Suprapubic skin (tissue), 4 donors: Measurements from ENCODE around the gene PMEL. TPM values are rescaled to one million over a fixed set of nuclear protein-coding genes. Genes with fewer than 3 reads are reported as not detected.

ENCODE experiments used
- DNase-seq, 2 donors: peaks; one replicate each; pipeline ENCODE4 v3.0.0-alpha.2; 2019; ENCODE audit warnings: low spot score in 2 of 2
- H3K27ac ChIP-seq: fragments of 200-600 bp; sonication (generic); one replicate; pipeline ENCODE4 v1.5.1; 2019
- H3K27me3 ChIP-seq: fragments of 200-600 bp; sonication (generic); one replicate; pipeline ENCODE4 v1.5.1; 2019
- H3K36me3 ChIP-seq: fragments of 200-600 bp; sonication (generic); one replicate; pipeline ENCODE4 v1.5.1; 2019
- H3K4me1 ChIP-seq: fragments of 200-600 bp; sonication (generic); one replicate; pipeline ENCODE4 v1.5.1; 2019
- H3K4me3 ChIP-seq: fragments of 200-600 bp; sonication (generic); one replicate; pipeline ENCODE4 v1.5.1; 2019; ENCODE audit warnings: mild to moderate bottlenecking
- H3K9me3 ChIP-seq: fragments of 200-600 bp; sonication (generic); one replicate; pipeline ENCODE4 v1.5.1; 2019
- EP300 ChIP-seq: sonication (generic); formaldehyde crosslinking; IDR thresholded peaks from one replicate; pipeline ENCODE4 v1.6.1; 2017; ENCODE audit warnings: antibody characterized with exemption
- POLR2A ChIP-seq, 2 donors: fragments of 450-650 bp; IDR thresholded peaks; one replicate each; pipeline ENCODE4 v1.6.1; 2017; ENCODE audit warnings: antibody characterized with exemption in 2 of 2, mild to moderate bottlenecking in 2 of 2, moderate library complexity in 2 of 2
- POLR2AphosphoS5 ChIP-seq, 3 donors: sonication (generic); formaldehyde crosslinking; IDR thresholded peaks; one replicate each; pipeline ENCODE4 v1.6.1; 2017; ENCODE audit warnings: antibody characterized with exemption in 3 of 3
- WGBS: methylation state at CpG from one replicate; pipeline ENCODE4 v1.1.5; 2018; 5-methylcytosine and 5-hydroxymethylcytosine counted together
- total RNA-seq, 4 donors: library from RNA; depleted of rRNA; stranded (reverse); fragments of >200 nt; gene quantifications; one replicate each; pipeline ENCODE4 v1.1.0, GENCODE V29; 2016
- TF ChIP-seq, protein P1 (sequence below), 2 donors: fragments of 200-600 bp in 1 of 2; fragments of 450-650 bp in 1 of 2; sonication (generic) in 1 of 2; IDR thresholded peaks; one replicate each; pipeline ENCODE4 v1.5.1; 2016 to 2019; ENCODE audit warnings: antibody characterized with exemption in 2 of 2, mild to moderate bottlenecking in 1 of 2, moderate library complexity in 1 of 2

The PMEL gene
- total RNA-seq, 4 donors from 2014 or later = 54.4 to 188 (median 71.7) TPM

DNA sequence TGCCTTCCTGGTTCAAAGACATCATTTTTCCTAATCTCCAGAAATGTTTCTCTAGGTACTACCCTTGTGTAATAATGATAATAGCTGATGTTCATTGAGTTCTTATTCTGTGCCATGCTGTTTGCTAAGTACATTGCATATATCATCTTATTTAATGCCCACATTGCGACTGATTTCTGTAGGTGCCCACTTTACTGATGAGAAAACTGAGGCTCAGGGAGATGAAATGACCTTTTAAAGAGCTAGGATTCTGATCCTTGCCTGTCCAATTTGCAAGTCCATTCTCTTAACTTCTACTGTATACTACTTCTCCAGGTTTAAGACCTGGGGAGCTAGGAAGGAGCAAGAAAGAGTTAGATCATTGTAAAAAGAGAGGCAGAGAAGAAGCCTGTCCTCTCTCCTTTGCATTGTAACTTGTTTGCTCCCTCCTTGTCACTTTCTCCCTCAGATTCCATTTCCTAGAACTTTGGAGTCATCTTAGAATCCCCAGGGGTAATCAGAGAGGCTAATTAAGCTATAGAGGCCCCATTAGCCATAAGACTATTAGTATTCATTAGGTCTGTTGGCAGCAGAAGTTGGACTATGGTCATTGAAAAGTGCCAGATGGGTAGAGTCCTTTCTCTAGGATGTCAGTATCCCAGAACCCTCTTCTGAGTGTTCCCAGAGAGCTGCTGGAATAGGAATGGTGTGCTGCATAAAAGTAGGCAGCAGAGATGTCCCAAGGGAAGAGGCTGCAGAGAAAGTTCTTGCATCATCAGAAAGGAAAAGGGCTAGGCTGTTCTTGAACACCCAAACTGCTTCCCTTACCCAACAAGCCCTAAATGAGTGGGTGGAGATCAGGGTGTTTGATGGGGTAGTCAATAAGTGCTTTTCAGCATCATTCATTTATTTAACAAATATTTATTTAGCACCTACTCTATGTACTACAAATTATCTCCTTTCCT lies 31.8 kb downstream of the PMEL start:
- Histone ChIP-seq H3K27me3 (no peaks in the 10 kb centered on the region), H3K4me1 (peaks cover 66% of the 10 kb centered on the region), H3K27ac (peak overlapping the region; percentile 17), H3K4me3 (peak overlapping the region; percentile 67), H3K9me3 (no peaks in the 10 kb centered on the region), H3K36me3 (peaks cover 14% of the 10 kb centered on the region)
- TF ChIP-seq POLR2A (IDR thresholded peaks at IDR 0.05) (no peak), POLR2AphosphoS5 (IDR thresholded peaks at IDR 0.05) (no peak), EP300 (no peak)
- TF ChIP-seq, protein P1, sequence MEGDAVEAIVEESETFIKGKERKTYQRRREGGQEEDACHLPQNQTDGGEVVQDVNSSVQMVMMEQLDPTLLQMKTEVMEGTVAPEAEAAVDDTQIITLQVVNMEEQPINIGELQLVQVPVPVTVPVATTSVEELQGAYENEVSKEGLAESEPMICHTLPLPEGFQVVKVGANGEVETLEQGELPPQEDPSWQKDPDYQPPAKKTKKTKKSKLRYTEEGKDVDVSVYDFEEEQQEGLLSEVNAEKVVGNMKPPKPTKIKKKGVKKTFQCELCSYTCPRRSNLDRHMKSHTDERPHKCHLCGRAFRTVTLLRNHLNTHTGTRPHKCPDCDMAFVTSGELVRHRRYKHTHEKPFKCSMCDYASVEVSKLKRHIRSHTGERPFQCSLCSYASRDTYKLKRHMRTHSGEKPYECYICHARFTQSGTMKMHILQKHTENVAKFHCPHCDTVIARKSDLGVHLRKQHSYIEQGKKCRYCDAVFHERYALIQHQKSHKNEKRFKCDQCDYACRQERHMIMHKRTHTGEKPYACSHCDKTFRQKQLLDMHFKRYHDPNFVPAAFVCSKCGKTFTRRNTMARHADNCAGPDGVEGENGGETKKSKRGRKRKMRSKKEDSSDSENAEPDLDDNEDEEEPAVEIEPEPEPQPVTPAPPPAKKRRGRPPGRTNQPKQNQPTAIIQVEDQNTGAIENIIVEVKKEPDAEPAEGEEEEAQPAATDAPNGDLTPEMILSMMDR (IDR thresholded peaks at IDR 0.05) = no peak
- DNase-seq = no peak
- WGBS = 74% methylated on average over 1 of the region's 1 CpG

DNA sequence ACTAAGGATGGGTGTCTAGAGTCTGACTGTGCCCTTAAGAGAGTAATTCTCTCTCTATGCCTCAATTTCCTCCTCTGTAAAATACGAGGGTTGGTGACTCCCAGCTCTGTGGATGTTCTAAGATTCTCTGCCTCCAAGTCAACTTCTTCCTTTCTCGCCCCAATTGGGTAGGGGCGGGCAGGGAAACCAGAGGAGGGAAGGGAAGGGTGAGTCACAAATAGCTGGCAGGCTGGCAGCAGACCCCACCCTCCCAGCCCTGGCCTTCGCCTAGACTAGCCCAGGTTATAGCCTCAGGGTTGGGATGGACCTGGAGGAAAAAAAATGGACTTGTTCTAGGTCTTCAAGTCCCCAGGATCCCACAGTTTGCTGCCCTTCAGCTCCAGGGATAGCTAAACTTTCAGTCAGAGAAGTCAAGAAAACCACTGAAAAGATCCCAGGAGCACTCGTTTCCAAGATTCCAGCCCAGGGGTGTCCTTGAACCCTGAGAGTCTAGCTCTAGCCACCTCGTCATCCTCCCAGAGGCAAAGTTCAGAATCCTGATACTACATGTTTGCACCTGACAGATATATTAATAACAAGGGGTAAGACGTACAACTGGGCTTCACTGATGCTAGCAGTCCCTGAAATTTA lies 32.6 kb downstream of the PMEL start:
- WGBS = 42% methylated on average over 7 of the region's 7 CpGs
- Histone ChIP-seq H3K27ac (peak overlapping the region; percentile 98), H3K4me1 (peaks cover 74% of the 10 kb centered on the region)

DNA sequence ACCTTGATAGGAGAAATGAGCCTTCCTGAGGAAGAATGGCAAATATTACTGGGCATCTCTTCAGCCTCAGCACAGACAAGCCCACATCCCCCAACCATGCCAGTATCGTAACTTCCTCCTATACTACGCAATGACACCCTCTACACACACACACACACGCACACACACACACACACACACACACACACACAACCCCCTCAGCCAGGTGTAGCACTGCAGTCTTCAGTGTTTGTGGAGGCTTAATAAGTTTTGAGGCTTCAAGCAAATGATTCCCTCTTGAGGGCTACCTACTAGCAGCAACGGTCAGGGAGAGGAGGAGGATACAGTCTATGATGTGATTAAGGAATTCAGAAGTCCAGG lies 33.3 kb downstream of the PMEL start:
- WGBS = 4% methylated on average over 4 of the region's 4 CpGs
- peak overlapping the region; percentile 67 for H3K4me3 ChIP-seq
- peak overlapping the region; percentile 98 for H3K27ac ChIP-seq
- no peak for DNase-seq
- H3K9me3 ChIP-seq = no peaks in the 10 kb centered on the region
- H3K27me3 ChIP-seq = no peaks in the 10 kb centered on the region
- TF ChIP-seq POLR2A (IDR thresholded peaks at IDR 0.05) (no peak), POLR2AphosphoS5 (IDR thresholded peaks at IDR 0.05) (no peak), EP300 (no peak)
- TF ChIP-seq, protein P1 (IDR thresholded peaks at IDR 0.05) = no peak
- peaks cover 79% of the 10 kb centered on the region for H3K4me1 ChIP-seq
- H3K36me3 ChIP-seq = peaks cover 5% of the 10 kb centered on the region

More for the DNA sequence above, 32.6 kb downstream of the PMEL start:
- no peaks in the 10 kb centered on the region for H3K27me3 ChIP-seq
- TF ChIP-seq POLR2A (IDR thresholded peaks at IDR 0.05) (no peak), EP300 (no peak), POLR2AphosphoS5 (IDR thresholded peaks at IDR 0.05) (no peak)
- TF ChIP-seq, protein P1 (IDR thresholded peaks at IDR 0.05) = no peak
- peak in 1 of 2 donors; percentile 70 for DNase-seq
- peak overlapping the region; percentile 67 for H3K4me3 ChIP-seq
- H3K9me3 ChIP-seq = no peaks in the 10 kb centered on the region
- H3K36me3 ChIP-seq = peaks cover 7% of the 10 kb centered on the region

DNA sequence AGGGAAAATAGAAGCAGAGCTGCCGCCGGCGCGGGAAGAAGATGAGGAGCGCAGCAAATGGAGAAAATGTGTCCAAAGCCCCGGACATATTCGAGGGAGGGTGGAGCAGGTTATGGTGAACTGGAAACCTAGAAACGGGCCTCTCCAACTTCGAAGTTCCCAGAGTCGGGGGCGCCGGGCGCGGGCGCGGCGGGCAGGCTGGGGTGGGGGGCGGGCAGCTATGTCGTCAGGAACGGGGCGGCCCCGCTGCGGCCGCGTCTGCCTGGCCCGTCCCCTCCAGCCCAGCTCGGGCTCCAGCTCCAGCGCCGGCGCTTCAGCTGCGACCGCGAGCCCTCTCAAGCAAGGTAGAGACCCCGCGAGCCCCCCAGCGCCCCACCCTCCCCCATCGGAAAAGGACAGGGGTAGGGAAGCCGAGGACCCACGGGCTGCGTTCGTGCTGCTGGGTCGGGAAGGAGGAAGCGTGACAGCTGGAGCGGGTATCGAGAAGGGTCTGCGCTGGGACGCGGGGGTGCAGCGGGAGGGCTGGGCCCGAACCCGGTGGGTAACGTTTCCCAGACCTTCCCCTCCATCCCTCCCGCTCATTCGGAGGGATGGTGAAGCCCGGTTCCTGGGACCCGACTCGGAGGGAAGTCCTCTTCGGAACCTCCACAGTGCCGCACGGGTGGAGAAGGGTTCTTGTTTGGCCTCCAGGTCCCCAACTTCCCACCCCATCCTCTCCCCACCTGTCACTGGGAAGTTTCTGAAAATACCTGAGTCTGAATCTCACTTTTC lies 33.9 kb downstream of the PMEL start:
- Histone ChIP-seq H3K27ac (peak overlapping the region; percentile 98), H3K9me3 (no peaks in the 10 kb centered on the region), H3K4me3 (peak overlapping the region; percentile 67), H3K27me3 (no peaks in the 10 kb centered on the region), H3K4me1 (peaks cover 79% of the 10 kb centered on the region), H3K36me3 (peaks cover 2% of the 10 kb centered on the region)
- DNase-seq = peak; percentile 79 to 85
- TF ChIP-seq, protein P1 (IDR thresholded peaks at IDR 0.05) = peak in 1 of 2 donors; percentile 7
- TF ChIP-seq EP300 (no peak), POLR2AphosphoS5 (IDR thresholded peaks at IDR 0.05) (no peak), POLR2A (IDR thresholded peaks at IDR 0.05) (no peak)
- 0% methylated on average over 22 of the region's 60 CpGs for WGBS
